OCI-LY3 (cell line): Measurements from ENCODE around the gene GLIS1.

ENCODE experiments used
- H2AFZ ChIP-seq: fragments of 200-600, 300-600 bp; shearing (Covaris generic); 2 replicates; pipeline ENCODE4 v1.6.0; 2014; ENCODE audit warnings: antibody characterized with exemption, low read depth, low read length
- H3K27ac ChIP-seq: fragments of 200-600, 300-600 bp; sonication (generic); 2 replicates; pipeline ENCODE4 v1.5.1; 2014; ENCODE audit warnings: mild to moderate bottlenecking, low read length, moderate library complexity, mixed read lengths
- H3K27me3 ChIP-seq: fragments of 200-600, 300-600 bp; sonication (generic); 2 replicates; pipeline ENCODE4 v1.6.1; 2014; ENCODE audit warnings: low read depth, low read length, mixed read lengths
- H3K36me3 ChIP-seq: fragments of 200-600, 300-600 bp; sonication (generic); replicated peaks from 2 replicates; pipeline ENCODE3; 2014; ENCODE audit warnings: low read depth, low read length, mixed read lengths
- H3K4me1 ChIP-seq: fragments of 300-600, 200-600 bp; sonication (generic); 2 replicates; pipeline ENCODE4 v1.6.1; 2014; ENCODE audit warnings: low read length, mixed read lengths
- H3K4me2 ChIP-seq: fragments of 200-600, 300-600 bp; sonication (generic); 2 replicates; pipeline ENCODE4 v1.6.1; 2014; ENCODE audit warnings: low read length, mixed read lengths
- H3K4me3 ChIP-seq: fragments of 300-600, 200-600 bp; sonication (generic); 2 replicates; pipeline ENCODE4 v1.5.1; 2014; ENCODE audit warnings: antibody characterized with exemption, mild to moderate bottlenecking, low read length, moderate library complexity
- H3K79me2 ChIP-seq: fragments of 300-600, 200-600 bp; shearing (Covaris generic); 2 replicates; pipeline ENCODE4 v1.6.1; 2014; ENCODE audit warnings: mild to moderate bottlenecking, low read length, mixed read lengths
- H3K9ac ChIP-seq: fragments of 300-600, 200-600 bp; shearing (Covaris generic); 2 replicates; pipeline ENCODE4 v1.6.0; 2014; ENCODE audit warnings: mild to moderate bottlenecking, low read length, moderate library complexity
- H3K9me3 ChIP-seq: fragments of 200-600, 300-600 bp; shearing (Covaris generic); 2 replicates; pipeline ENCODE4 v1.6.1; 2014; ENCODE audit warnings: low read length, mixed read lengths; ENCODE audit not compliant: insufficient read depth
- H4K20me1 ChIP-seq: fragments of 200-600, 300-600 bp; sonication (generic); 2 replicates; pipeline ENCODE4 v1.6.1; 2016; ENCODE audit warnings: low read length, mixed read lengths; ENCODE audit not compliant: insufficient read depth
- CTCF ChIP-seq: fragments of 200-600, 300-600 bp; sonication (generic); IDR thresholded peaks from 2 replicates; pipeline ENCODE4 v1.5.1; 2014; ENCODE audit warnings: antibody characterized with exemption, low read length, low read depth
- EZH2phosphoT487 ChIP-seq: fragments of 200-600 bp; shearing (Covaris generic); IDR thresholded peaks from 2 replicates; pipeline ENCODE4 v1.6.1; 2018; ENCODE audit warnings: antibody characterized with exemption, mixed run types, low read depth

Gene GLIS1

GRCh38 chr1:53575955-53576320, 163.0 kb downstream of the GLIS1 start:
- Histone ChIP-seq H3K4me2 (no peak overlapping the region), H3K4me3 (no peak overlapping the region), H3K79me2 (no peaks in the 10 kb centered on the region), H3K4me1 (0 out of 2 replicates have a peak, but pooled peaks cover 4% of the 10 kb centered on the region), H4K20me1 (no peaks in the 10 kb centered on the region), H3K27me3 (peaks cover 3% of the 10 kb centered on the region), H3K9me3 (no peaks in the 10 kb centered on the region), H3K9ac (no peak overlapping the region), H3K36me3 (no peaks in the 10 kb centered on the region), H2AFZ (no peak overlapping the region), H3K27ac (no peak overlapping the region)
- TF ChIP-seq EZH2phosphoT487: no peak
- no peak for TF ChIP-seq CTCF

- Histone ChIP-seq H3K9me3 (no peaks in the 10 kb centered on the region), H3K9ac (no peak overlapping the region), H3K4me1 (0 out of 2 replicates have a peak, but pooled peaks cover 4% of the 10 kb centered on the region), H3K79me2 (no peaks in the 10 kb centered on the region), H4K20me1 (no peaks in the 10 kb centered on the region), H3K27ac (no peak overlapping the region), H2AFZ (no peak overlapping the region), H3K27me3 (peaks cover 9% of the 10 kb centered on the region), H3K36me3 (no peaks in the 10 kb centered on the region), H3K4me2 (no peak overlapping the region), H3K4me3 (no peak overlapping the region)
- TF ChIP-seq CTCF (no peak), EZH2phosphoT487 (no peak)
Measured at GRCh38 chr1:53575141-53575954, 163.6 kb downstream of the GLIS1 start.

- H3K4me1 ChIP-seq: 0 out of 2 replicates have a peak, but pooled peaks cover 4% of the 10 kb centered on the region
- H3K9ac ChIP-seq: no peak overlapping the region
Measured at GRCh38 chr1:53574621-53575020, 164.3 kb downstream of the GLIS1 start.

More at GRCh38 chr1:53574621-53575020, 164.3 kb downstream of the GLIS1 start:
- no peaks in the 10 kb centered on the region for H3K9me3 ChIP-seq
- H3K27me3 ChIP-seq: peaks cover 11% of the 10 kb centered on the region
- H3K4me3 ChIP-seq: no peak overlapping the region
- H3K27ac ChIP-seq: no peak overlapping the region
- no peaks in the 10 kb centered on the region for H4K20me1 ChIP-seq
- H2AFZ ChIP-seq: no peak overlapping the region
- H3K36me3 ChIP-seq: no peaks in the 10 kb centered on the region
- TF ChIP-seq CTCF: no peak
- no peak for TF ChIP-seq EZH2phosphoT487
- H3K79me2 ChIP-seq: no peaks in the 10 kb centered on the region
- H3K4me2 ChIP-seq: no peak overlapping the region
